Kidney epithelial cell (primary cell): ENCODE data around the gene RAP1GAP2. TPM values are rescaled to one million over a fixed set of nuclear protein-coding genes. Genes with fewer than 3 reads are reported as not detected.

Experiments
- DNase-seq: peaks from one replicate; pipeline ENCODE4 v3.0.0-alpha.2; 2010; ENCODE audit warnings: low read depth
- H3K27me3 ChIP-seq: 2 replicates; pipeline ENCODE4 v1.6.0; 2011; ENCODE audit warnings: low read length; ENCODE audit not compliant: control insufficient read depth, insufficient read depth
- H3K36me3 ChIP-seq: 2 replicates; pipeline ENCODE4 v1.5.1; 2011; ENCODE audit warnings: low read length; ENCODE audit not compliant: control insufficient read depth, insufficient read depth
- H3K4me3 ChIP-seq: 2 replicates; pipeline ENCODE4 v1.5.1; 2011; ENCODE audit warnings: low read depth, mild to moderate bottlenecking, control low read depth, low read length
- CTCF ChIP-seq: IDR thresholded peaks from 2 replicates; pipeline ENCODE4 v1.5.1; 2011; ENCODE audit warnings: mild to moderate bottlenecking, moderate library complexity, low read length, control low read depth, inconsistent platforms; ENCODE audit not compliant: insufficient read depth, poor library complexity, severe bottlenecking
- total RNA-seq: library from RNA; depleted of rRNA; stranded (reverse); fragments of >200 nt; gene quantifications from 2 replicates; pipeline ENCODE4 v1.2.3, GENCODE V29; 2015

Gene RAP1GAP2
- total RNA-seq, 1 donor from 2014 or later = 51.6 TPM

GRCh38 chr17:3004925-3005324 lies 208.7 kb downstream of the RAP1GAP2 start:
- no peak for TF ChIP-seq CTCF
- peaks cover 3% of the 10 kb centered on the region for H3K36me3 ChIP-seq
- no peak overlapping the region for H3K4me3 ChIP-seq
- no peaks in the 10 kb centered on the region for H3K27me3 ChIP-seq
- no peak for DNase-seq

- no peak overlapping the region for H3K4me3 ChIP-seq
- DNase-seq = no peak
- H3K36me3 ChIP-seq = peaks cover 3% of the 10 kb centered on the region
- no peaks in the 10 kb centered on the region for H3K27me3 ChIP-seq
- no peak for TF ChIP-seq CTCF
Observed at GRCh38 chr17:3005696-3006095, 209.5 kb downstream of the RAP1GAP2 start.

GRCh38 chr17:3006801-3007200 lies 210.6 kb downstream of the RAP1GAP2 start:
- Histone ChIP-seq H3K36me3 (peaks cover 3% of the 10 kb centered on the region), H3K4me3 (no peak overlapping the region), H3K27me3 (no peaks in the 10 kb centered on the region)
- no peak for DNase-seq
- TF ChIP-seq CTCF = no peak

GRCh38 chr17:3007651-3008121 lies 211.4 kb downstream of the RAP1GAP2 start:
- TF ChIP-seq CTCF = no peak
- Histone ChIP-seq H3K27me3 (no peaks in the 10 kb centered on the region), H3K36me3 (peaks cover 3% of the 10 kb centered on the region), H3K4me3 (no peak overlapping the region)
- DNase-seq = no peak

- H3K4me3 ChIP-seq = no peak overlapping the region
- no peaks in the 10 kb centered on the region for H3K27me3 ChIP-seq
- TF ChIP-seq CTCF = no peak
- H3K36me3 ChIP-seq = peaks cover 3% of the 10 kb centered on the region
- DNase-seq = no peak
Observed at GRCh38 chr17:3008336-3009288, 212.4 kb downstream of the RAP1GAP2 start.

- H3K36me3 ChIP-seq = peaks cover 3% of the 10 kb centered on the region
- TF ChIP-seq CTCF = no peak
Observed at GRCh38 chr17:3009411-3009920, 213.2 kb downstream of the RAP1GAP2 start.

More at GRCh38 chr17:3009411-3009920, 213.2 kb downstream of the RAP1GAP2 start:
- DNase-seq = no peak
- Histone ChIP-seq H3K27me3 (no peaks in the 10 kb centered on the region), H3K4me3 (no peak overlapping the region)
